Stimulated activated CD8-positive, alpha-beta memory T cell treated with anti-CD3 and anti-CD28 coated beads, Interleukin-12 subunit alpha, Interleukin-12 subunit beta, amount 100 ng/mL, for 24 hours (primary cell): ENCODE measurements around the gene NIT1.

Experiments used
- DNase-seq: peaks from one replicate; pipeline ENCODE4 v3.0.0-alpha.2; 2020; ENCODE audit errors: extremely low read depth

NIT1 gene, protein sequence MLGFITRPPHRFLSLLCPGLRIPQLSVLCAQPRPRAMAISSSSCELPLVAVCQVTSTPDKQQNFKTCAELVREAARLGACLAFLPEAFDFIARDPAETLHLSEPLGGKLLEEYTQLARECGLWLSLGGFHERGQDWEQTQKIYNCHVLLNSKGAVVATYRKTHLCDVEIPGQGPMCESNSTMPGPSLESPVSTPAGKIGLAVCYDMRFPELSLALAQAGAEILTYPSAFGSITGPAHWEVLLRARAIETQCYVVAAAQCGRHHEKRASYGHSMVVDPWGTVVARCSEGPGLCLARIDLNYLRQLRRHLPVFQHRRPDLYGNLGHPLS

DNA sequence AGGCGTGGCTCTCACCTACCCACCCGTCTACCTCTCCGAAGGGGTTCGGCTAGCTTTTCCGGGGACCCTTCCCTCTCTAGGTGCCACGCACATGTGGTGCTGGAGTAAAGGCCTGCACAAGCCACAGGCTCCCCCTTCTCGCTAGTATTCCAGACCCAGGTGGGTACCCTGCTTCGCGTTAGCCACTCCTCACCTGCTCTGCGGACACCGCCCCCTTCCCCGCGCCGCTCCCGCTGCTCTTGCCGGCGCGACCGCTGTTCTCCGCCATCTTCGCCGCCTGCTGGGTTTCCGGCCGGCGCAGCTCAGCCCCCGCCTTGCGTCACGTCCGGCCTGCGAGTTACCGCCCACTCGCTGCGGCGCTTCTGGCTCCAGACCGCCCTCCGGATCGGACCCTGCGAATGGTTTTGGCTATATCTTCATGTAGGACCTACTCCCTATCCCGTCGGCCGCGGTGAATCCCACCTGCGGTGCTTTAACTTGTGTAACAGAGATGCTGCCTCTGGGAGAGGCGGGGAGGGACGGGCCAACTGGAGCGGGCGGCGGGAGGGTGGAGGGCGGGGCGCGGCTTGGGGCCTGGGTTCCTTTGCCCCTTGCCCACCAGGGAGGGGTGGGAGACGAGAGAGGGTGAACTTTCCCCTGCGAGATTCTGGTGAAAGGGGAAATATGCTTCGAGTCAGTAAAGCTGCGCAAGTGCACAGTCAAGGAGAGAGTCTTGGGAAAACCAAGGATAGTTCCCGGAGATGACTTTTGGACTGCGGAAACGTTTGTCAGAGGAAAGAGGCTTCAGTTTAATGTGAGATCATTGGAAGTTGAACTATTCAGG is at the start of gene NIT1, which contains the start of gene PFDN2:
Gene NIT1, plus strand, starts transcription at position 347 of the 823 bp plus-strand sequence. Its CDS starts 72 bp downstream, at position 419.
Gene PFDN2, minus strand, starts transcription at position 279 of the 823 bp plus-strand sequence. Its CDS starts 11 bp downstream, at position 268.
- peak; percentile 64 for DNase-seq

DNA sequence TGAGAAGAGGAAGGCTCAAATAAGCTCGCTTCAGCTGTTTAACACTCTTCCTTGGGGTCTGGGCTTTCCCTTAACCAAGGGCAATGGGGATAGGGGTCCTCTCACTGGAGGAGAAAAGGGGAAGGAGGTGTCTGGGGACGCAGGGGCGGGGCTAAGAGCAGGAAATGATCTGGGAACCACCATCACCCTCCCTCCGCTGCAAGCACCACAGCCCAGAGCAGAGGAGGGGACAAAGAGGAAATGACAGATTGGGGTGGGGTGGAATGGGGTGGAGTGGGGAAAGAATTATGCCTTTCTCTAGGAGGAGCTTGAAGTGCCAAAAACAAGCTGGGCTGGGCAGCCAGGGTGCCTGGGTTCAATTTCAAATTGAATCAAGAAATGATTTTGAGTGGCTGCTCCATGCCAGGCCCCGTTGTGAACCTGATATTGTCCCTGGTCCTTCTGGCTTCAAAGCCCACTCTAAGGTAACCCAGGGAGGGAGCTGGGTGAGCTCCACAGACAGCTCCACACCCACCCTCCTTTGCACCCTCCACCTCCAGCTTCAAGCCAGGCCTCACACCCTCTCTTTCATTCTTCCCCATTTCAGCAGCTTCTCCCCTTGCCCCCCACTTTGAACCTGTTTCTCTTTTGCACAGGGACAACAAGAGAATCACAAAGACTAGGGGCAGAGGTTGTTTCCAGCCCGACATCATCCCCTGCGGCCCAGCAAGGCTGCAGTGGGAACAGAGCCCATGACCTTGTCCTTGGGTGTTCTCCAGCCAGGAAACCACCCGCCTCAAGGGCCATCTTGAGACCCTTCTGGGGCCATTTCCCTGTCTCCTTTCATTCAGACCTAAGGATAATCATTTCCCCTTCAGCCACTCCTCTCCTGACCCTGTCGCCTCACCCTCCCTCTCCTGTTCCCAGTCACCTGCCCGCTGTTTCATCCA is 49.3 kb upstream of the NIT1 start:
- peak; percentile 60 for DNase-seq

DNA sequence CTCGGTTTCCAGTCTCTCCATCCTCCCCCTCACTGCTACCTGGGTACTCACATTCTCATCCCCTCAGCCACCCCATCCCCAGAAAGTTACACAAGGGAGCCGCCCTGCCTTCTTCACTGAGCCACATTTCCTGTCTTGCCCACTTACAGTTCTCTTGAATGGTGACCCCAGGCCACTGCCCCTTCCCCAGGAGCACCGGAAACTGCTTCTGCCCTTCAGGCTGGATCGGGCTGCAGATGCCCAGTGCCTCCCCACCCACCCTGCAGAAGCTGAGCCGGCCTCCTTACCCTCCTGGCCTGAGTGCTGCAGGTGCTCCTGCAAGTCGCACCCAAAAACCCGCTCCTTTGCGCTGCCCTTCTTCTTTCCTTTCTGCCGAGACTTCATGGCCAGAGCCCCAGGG is 48.7 kb upstream of the NIT1 start:
- no peak for DNase-seq

DNA sequence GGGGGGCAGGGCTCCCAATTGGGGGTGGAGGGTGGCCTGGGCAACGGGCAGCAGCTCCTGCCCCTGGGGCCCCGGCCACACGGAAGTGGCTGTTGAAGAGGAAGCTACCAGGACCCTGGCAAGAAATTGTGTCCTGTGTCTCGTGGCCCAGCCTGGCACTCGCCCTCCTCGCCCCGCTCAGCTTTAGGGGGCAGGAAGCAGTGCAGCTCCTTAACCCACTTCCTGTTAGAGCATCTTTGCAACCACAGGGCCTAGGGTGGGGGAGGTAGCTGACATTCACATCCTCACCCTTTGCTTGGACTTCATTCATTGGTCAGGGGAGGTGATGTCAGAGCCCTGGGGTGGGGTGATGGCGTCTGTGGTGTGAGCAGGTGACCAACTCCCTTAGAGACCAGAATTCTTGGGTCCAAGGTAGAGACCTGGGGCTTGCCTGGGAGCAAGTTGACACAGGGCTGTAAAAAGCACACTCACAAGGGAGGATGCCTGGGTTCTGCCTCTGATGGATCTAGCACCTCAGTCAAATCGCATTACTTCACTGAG is 48.1 kb upstream of the NIT1 start, which contains the start of gene ARHGAP30:
Gene ARHGAP30, minus strand, starts transcription at position 161 of the 540 bp plus-strand sequence. CDS start 267 bp downstream, outside the sequence.
- peak; percentile 60 for DNase-seq

DNA sequence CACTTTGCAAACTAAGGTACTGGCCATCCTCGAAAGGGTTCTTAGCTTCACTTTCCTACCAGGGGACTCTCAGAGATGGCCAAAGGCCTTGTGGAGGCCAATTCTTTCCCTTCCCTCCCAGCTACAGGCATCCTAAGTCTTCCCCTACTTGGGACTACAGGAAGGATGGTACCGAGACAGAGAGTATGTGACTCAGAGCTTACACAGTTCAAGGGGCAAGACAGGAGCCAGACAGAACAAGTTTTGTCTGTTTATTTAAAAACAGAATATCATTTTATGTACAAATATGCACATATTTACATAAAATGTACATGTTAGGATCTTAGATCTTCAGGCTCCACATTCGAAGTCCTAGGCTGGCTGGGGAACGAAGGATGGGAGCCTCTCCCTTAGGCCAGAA is 47.1 kb upstream of the NIT1 start:
- DNase-seq: no peak

DNA sequence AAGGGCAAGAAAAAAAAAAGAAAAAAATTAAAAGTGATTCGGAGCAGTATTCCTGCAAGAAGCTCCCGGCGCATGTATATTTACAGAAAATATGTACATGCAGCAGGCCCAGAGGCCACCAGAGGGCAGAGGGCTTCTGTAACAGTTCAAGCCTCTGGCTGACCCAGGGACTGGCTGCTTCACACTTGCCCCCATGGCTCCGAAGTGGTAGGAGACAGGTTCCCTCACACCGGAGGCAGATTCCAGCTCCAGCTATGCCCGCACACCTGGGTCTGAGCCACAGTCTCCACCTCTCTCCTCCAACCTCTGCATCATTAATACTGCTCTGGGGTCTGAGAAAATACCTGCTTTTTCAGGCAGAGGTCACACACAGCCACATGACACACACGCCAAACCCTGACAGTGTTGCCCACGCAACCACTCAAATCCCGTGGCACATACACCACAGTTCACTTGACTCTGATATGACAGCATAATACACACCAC is 46.0 kb upstream of the NIT1 start:
- DNase-seq: no peak

DNA sequence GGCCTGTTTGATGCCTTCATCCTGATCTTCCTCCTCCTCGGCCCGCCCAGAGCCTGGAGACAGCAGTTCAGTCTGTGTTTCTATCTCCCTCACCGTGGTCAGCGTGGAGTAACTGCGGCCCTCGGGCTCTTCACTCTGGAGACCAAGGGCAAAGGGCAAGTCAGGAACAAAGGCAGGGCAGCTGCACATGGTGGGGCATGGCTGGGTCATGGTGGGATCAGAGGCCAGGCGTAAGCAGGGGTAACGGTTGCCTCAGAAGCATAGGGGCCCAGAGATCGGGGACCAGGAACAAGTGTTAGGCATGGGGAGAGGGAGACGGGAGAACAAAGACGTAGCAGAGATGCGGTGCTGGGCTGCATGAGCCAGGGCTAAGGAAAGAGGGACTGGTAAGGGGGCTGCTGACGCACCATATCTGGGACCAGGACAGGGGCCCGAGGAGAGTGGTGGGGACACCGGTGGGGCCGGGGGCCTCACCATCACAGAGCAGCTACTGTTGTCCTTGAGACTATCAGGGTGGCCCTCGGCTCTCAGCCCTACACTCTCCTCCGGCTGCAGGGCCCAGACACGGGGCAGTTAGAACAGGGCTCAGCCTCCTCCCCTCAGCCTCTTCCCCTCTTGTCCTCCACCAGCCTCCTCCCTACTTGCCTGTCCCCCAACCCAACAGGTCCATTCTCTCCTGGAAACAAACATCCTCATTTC is 45.0 kb upstream of the NIT1 start:
- DNase-seq: no peak

DNA sequence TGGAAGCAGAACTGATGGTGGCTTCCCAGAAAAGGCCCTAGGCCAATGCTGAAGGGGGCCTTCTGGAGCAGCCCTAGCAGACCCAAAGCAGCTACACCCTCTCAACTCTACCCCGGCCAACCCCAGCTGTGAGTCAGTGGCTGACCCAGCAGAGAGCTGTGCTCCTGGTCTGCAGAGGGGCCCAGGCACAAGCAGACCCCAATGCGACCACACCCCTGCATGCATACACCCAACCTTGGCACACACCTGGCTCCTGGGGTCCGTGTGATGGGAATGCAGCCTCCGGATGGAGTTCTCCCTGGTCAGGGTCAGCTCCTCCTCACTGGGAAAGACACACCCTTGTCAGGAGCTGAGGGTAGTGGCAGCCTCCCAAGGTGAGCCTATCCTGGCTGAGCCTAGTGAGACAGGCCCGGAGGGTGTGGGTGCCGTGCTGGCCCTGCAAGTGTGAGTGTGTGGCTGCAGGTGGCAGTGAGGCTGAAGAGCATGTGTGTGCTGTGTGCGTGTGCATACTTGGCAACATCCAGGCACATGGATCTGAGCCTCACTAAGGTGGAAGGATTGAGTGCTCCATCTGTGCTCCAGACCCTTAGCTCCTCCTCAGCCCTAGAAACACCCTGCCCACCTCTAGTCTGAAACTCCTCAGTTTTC is 44.3 kb upstream of the NIT1 start:
- no peak for DNase-seq

DNA sequence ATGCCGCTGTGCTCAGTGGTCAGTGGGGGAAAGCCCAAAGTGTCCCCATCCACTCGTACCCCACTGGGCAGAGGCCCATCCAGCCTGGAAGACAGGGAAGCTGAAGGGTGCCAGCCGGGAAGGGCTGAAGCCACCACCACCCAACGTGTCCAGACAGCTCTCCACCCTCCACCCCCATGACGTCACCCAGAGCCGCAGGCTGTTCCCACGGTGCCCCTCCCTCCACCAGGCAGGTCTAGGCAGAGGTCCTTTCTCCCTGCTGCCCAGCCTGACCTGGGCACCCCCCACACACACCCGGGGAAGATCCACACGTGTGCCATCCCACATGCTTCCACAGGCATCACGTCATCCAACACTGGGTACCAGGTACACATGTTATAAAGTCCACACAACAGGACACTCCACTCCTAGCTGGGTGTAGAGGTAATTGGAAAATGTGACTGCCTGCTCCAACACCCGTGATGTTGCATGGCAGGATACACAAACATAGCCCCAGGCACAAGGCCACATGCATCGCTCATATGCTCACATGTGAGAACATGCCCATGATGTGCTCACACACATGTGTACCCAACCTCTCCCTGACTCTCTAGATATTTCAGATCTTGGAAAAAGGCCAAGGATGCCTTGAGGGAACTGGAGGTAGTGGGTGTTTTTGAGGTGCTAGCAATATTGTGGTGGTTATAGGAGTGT is 43.1 kb upstream of the NIT1 start:
- DNase-seq: no peak

DNA sequence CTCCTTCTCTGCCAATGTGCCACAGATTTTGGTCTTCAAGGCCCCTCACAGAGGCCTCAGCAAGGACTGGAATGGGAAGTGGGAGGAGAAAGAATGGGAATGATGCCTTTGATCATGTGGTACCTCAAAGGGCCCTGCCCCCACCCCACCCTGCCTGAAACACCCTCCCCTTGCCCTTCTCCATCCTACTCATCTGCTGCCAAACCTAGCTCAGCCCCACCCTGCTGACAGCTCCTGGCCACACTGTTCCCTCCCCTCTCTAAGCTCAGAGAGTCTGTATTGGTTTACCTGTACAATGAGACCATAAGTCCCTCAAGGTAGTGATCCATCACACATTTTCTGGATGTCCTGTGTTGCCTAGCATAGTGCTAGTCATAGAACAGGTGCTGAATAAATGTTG is 41.5 kb upstream of the NIT1 start:
- no peak for DNase-seq

DNA sequence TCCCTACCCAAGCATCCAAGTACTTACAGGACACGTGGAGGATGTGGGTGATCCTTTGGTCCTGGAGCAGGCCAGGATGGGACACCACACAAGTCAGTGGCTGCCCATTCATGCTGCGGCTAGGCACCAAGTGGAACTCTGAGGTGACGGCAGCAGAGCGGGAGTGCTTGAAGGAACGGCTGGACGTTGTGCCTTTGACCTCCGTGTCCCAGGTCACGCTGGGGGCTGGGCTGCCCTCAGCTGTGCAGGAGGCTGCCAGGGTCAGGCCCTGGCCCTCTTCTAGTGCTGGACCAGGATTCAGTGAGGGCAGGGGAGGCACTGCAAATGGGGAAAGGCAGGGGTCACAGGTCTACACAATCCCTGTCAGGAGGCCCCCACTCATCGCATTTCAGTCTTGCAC is 40.5 kb upstream of the NIT1 start:
- no peak for DNase-seq

DNA sequence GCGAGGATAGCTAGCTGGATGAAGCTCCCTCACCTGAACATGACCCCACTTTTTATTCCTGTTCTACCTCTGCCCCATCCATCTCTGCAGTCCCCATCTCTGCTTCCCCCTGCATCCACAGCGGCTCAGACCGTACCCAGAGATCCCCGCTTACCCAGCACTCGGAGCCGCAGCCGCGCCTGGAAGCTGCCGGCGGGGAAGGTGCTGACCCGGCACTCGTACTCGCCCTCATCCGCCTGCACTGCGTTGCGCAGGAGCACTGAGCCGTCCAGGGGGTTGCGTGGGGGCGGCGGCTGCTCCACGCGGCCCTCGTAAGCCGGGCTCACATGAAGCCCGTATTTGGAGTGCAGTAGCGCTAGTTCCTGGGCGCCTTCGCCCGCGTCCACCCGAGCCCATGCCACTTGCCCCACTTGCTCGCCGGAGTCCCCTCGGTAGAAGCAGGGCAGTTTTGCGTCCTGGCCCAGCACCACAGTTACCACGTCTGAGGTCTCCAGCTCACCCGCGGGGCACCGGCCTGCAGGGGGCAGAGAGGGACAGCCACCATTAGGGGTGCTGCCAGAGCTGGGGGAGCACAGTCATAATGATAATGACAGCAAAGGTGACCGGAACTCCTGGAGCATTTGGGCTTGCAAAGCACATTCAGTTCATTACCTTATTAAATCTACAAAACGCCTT is 38.3 kb upstream of the NIT1 start:
- DNase-seq: no peak

DNA sequence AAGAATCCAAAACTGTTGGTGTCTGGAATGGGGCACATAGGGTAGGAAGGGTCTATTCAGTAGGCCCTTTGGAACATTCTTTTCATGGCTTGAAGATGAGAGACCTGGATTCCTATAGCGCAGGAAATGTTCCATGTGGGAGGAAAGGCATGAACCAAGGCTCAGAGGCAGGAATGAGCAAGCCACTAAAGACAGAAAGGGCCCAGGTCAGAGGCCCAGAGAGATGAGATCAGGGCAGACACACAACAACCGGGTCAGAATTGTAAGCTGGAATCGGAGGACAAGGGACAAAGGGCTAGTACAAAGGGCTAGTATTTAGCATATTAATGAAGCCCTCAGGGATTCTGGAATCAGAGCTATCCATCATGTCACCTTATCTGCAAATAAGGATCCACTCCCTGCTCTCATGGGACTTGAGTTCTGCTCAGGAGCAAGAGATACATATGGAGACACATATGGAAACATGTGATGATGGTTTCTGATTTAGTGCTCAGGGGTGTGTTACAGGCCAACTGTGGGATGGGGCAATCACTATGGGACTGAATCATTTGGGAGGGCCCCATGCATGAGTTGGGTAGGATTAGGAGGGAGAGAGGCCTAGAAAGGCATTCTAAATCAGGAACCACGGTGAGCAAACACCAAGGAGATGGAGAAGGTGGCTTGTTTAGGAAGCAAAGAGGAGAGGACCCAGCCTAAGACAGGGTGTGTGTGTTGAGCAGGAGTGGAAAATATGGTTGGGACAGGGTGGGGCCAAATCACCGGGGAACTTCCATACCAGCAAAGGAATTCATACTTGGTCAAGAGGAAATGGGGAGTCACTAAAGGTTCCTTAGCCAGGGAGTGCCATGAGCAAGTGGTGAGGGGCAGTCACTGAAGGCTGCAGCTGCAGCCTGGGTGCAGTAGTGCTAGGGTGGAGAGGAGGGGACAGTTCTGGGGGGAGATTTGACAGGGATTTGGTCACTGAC is 37.2 kb upstream of the NIT1 start:
- DNase-seq: no peak

DNA sequence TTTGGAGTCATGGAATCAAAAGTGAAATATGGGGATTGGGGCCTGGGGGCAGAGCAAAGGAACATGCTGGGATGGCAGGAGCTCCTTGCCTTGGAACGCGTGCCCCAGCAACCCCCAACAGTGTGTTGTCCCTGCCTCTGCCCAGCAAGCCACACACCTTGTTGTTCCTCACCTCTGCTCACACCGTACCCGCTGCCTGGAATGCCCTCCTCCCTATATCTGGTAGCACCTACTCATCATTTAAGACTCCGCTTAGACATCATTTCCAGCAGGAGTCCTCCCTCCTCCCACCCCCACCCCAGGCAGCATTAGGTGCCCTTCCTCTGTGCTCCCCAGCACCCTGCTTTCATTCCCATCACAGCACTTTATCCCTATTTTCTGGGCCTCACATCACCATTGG is 36.4 kb upstream of the NIT1 start:
- no peak for DNase-seq

DNA sequence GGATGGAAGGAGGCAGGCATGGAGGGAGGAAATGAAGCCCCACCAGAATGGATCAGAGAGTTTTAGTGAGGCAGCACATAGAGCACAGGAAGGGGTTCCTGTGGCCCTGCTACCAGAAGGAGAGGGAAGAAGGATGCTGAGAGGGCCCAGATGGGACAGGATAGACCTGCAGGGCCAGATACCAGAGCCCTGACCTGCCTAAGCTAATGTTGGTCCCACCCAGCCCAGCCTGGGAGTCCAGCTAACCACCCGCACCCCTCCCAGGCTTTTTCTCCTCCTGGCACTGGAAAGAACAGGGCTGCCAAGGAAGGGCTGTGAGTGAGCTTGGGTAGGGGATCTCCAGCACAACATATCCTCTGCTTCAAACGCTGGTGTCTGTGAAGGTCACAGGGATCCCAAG is 35.4 kb upstream of the NIT1 start:
- no peak for DNase-seq

DNA sequence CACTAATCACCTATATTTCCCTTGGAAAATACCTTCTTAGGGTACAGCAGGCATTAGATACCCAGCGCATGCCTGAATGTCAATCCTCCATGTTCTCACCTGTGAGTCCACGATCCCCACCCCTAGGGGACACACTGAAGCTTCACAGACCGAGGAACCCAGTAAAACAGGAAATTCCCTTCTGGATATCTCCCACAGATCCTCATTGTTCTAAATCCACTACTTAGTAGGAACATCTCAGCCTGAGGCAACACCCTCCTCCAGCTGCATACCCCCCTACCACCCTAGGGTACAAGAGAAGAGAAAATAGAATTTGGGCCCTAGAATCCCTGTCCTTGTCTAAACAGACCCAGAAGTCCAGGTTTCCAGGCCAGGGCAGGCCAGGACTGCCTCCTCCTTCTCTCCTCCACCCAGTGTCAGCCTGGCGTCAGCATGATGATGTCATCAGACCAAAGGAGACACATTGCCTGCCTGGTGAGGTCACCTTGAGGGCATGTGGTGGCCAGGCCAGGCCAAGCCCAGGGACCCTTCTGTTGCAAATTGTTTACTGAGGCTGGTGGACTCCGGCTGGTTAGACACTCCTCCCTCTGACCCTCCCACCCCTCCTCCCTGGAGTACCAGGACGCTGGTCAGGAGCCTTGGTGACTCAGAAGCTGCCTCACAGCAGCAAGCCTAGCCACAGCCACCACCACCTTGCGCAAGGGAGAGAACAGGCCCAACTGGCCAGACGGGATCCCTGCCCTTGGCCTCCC is 34.7 kb upstream of the NIT1 start:
- DNase-seq: no peak
